Suprapubic skin (tissue), 4 donors: Measurements from ENCODE around the gene ALPI. TPM values are rescaled to one million over a fixed set of nuclear protein-coding genes. Genes with fewer than 3 reads are reported as not detected.
A peak's percentile ranks its signal among the peaks of the same experiment; 100 is the strongest.
"Not testable (repeated sequence)": the region's sequence is repeated elsewhere in the genome, so short reads cannot be mapped to it uniquely, and the experiment has no call there.

Experiments
- DNase-seq, 2 donors: peaks; one replicate each; pipeline ENCODE4 v3.0.0-alpha.2; 2019; ENCODE audit warnings: low spot score in 2 of 2
- H3K27ac ChIP-seq: fragments of 200-600 bp; sonication (generic); one replicate; pipeline ENCODE4 v1.5.1; 2019
- H3K27me3 ChIP-seq: fragments of 200-600 bp; sonication (generic); one replicate; pipeline ENCODE4 v1.5.1; 2019
- H3K36me3 ChIP-seq: fragments of 200-600 bp; sonication (generic); one replicate; pipeline ENCODE4 v1.5.1; 2019
- H3K4me1 ChIP-seq: fragments of 200-600 bp; sonication (generic); one replicate; pipeline ENCODE4 v1.5.1; 2019
- H3K4me3 ChIP-seq: fragments of 200-600 bp; sonication (generic); one replicate; pipeline ENCODE4 v1.5.1; 2019; ENCODE audit warnings: mild to moderate bottlenecking
- H3K9me3 ChIP-seq: fragments of 200-600 bp; sonication (generic); one replicate; pipeline ENCODE4 v1.5.1; 2019
- EP300 ChIP-seq: sonication (generic); formaldehyde crosslinking; IDR thresholded peaks from one replicate; pipeline ENCODE4 v1.6.1; 2017; ENCODE audit warnings: antibody characterized with exemption
- POLR2A ChIP-seq, 2 donors: fragments of 450-650 bp; IDR thresholded peaks; one replicate each; pipeline ENCODE4 v1.6.1; 2017; ENCODE audit warnings: antibody characterized with exemption in 2 of 2, mild to moderate bottlenecking in 2 of 2, moderate library complexity in 2 of 2
- POLR2AphosphoS5 ChIP-seq, 3 donors: sonication (generic); formaldehyde crosslinking; IDR thresholded peaks; one replicate each; pipeline ENCODE4 v1.6.1; 2017; ENCODE audit warnings: antibody characterized with exemption in 3 of 3
- WGBS: methylation state at CpG from one replicate; pipeline ENCODE4 v1.1.5; 2018; 5-methylcytosine and 5-hydroxymethylcytosine counted together
- total RNA-seq, 4 donors: library from RNA; depleted of rRNA; stranded (reverse); fragments of >200 nt; gene quantifications; one replicate each; pipeline ENCODE4 v1.1.0, GENCODE V29; 2016
- TF ChIP-seq, protein P1 (sequence below), 2 donors: fragments of 200-600 bp in 1 of 2; fragments of 450-650 bp in 1 of 2; sonication (generic) in 1 of 2; IDR thresholded peaks; one replicate each; pipeline ENCODE4 v1.5.1; 2016 to 2019; ENCODE audit warnings: antibody characterized with exemption in 2 of 2, mild to moderate bottlenecking in 1 of 2, moderate library complexity in 1 of 2

The ALPI gene
- total RNA-seq, 4 donors from 2014 or later: not detected

DNA sequence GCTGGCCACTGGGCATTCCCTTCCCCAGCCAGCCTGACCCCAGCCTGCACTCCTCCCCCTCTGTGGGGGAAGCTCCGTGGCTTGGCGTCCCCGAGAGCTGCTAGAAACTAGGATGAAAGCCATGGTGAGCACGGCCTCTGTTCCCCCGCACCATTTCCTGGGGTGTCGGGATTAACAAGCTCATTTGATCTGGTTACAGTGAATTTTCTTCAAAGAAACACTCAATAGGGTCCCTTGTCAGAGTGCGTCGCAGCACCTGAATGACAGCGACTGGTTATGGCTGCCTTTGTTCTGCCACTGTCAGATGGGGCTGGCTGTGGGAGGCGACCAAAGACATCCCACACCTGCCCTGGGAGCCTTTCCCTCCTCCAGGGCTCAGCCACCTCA is 7.7 kb upstream of the ALPI start:
- TF ChIP-seq POLR2AphosphoS5 (IDR thresholded peaks at IDR 0.05): no peak
- TF ChIP-seq, protein P1, sequence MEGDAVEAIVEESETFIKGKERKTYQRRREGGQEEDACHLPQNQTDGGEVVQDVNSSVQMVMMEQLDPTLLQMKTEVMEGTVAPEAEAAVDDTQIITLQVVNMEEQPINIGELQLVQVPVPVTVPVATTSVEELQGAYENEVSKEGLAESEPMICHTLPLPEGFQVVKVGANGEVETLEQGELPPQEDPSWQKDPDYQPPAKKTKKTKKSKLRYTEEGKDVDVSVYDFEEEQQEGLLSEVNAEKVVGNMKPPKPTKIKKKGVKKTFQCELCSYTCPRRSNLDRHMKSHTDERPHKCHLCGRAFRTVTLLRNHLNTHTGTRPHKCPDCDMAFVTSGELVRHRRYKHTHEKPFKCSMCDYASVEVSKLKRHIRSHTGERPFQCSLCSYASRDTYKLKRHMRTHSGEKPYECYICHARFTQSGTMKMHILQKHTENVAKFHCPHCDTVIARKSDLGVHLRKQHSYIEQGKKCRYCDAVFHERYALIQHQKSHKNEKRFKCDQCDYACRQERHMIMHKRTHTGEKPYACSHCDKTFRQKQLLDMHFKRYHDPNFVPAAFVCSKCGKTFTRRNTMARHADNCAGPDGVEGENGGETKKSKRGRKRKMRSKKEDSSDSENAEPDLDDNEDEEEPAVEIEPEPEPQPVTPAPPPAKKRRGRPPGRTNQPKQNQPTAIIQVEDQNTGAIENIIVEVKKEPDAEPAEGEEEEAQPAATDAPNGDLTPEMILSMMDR (IDR thresholded peaks at IDR 0.05): no peak
- no peak for TF ChIP-seq POLR2A (IDR thresholded peaks at IDR 0.05)
- TF ChIP-seq EP300: no peak
- Histone ChIP-seq H3K4me3 (no peak overlapping the region), H3K27me3 (peaks cover 10% of the 10 kb centered on the region), H3K4me1 (no peaks in the 10 kb centered on the region), H3K27ac (no peak overlapping the region), H3K36me3 (no peaks in the 10 kb centered on the region), H3K9me3 (no peaks in the 10 kb centered on the region)
- 73% methylated on average over 6 of the region's 10 CpGs for WGBS
- no peak for DNase-seq

DNA sequence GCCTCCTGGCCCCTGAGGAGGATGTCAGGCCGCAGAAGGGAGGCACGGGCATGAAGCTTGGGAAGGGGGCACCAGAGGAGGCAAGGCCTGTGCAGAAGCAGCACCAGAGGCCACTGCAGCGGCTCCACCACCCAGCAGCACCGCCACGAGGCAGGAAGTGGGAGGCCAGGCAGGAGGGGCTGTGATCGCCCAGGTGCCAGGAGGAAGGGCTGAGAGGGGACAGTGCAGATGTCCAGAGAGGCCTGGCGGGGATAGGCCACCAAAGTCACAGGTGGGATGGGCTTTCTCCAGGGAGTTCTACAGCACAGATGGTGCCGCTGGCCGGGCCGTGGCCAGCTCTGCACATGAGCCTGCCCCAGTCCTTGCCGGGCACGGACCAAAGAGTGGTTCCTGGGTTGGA is 6.0 kb upstream of the ALPI start:
- no peaks in the 10 kb centered on the region for H3K4me1 ChIP-seq
- no peak overlapping the region for H3K27ac ChIP-seq
- H3K4me3 ChIP-seq: no peak overlapping the region
- no peaks in the 10 kb centered on the region for H3K9me3 ChIP-seq
- TF ChIP-seq EP300: no peak
- TF ChIP-seq, protein P1 (IDR thresholded peaks at IDR 0.05): no peak
- TF ChIP-seq POLR2AphosphoS5 (IDR thresholded peaks at IDR 0.05): no peak
- TF ChIP-seq POLR2A (IDR thresholded peaks at IDR 0.05): no peak
- no peak for DNase-seq
- H3K27me3 ChIP-seq: peaks cover 3% of the 10 kb centered on the region
- no peaks in the 10 kb centered on the region for H3K36me3 ChIP-seq
- WGBS: 57% methylated on average over 10 of the region's 12 CpGs

DNA sequence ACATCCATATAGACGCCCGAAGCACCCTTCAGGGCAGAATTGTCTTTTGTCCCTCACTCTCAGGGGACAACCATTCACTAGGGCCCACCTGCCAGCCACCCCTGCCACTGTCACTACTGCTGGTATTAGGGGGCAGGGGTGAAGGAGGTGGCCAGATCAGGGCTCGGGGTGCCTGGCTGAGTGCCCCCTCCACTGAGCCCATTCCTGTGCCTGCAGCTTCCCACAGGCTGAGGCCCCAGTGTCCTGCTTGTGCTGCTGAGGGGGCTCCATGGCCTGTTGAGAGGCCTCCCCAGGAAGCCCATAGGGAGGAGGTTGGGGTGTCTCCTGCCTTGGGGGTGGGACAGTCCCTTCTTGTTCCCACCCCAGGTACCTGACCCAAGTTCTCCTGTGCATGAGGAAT is 4.3 kb upstream of the ALPI start:
- peak in 1 of 2 donors; percentile 47 for DNase-seq
- 88% methylated on average over 3 of the region's 3 CpGs for WGBS
- H3K27me3 ChIP-seq, H3K9me3 ChIP-seq, H3K27ac ChIP-seq, H3K4me1 ChIP-seq, H3K4me3 ChIP-seq, H3K36me3 ChIP-seq: not testable (repeated sequence)

DNA sequence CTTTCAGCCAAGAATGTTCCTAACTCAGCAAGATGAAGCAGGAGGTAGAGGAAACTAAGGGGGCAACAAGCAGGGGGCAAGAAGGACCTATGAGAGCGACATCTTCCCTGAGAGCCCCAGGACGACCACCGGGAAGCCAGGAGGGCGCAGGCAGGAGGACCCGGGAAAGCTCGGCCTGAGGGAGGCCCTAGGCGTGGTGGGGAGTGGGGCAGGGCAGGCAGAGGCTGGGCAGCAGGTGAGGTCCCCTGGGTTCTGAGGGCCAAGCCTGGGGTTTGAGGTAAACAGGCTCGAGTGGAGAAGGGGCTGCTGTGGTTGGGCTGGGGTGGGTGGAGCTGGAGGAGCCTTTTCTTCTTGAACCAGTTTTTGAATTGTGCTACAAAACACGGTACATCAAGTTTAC is 1.3 kb upstream of the ALPI start:
- H3K4me1 ChIP-seq: no peaks in the 10 kb centered on the region
- H3K27me3 ChIP-seq: peaks cover 36% of the 10 kb centered on the region
- no peak overlapping the region for H3K27ac ChIP-seq
- 81% methylated on average over 9 of the region's 9 CpGs for WGBS
- peak in 1 of 2 donors; percentile 49 for DNase-seq
- H3K4me3 ChIP-seq: no peak overlapping the region
- TF ChIP-seq, protein P1 (IDR thresholded peaks at IDR 0.05): no peak
- no peaks in the 10 kb centered on the region for H3K36me3 ChIP-seq
- no peaks in the 10 kb centered on the region for H3K9me3 ChIP-seq

DNA sequence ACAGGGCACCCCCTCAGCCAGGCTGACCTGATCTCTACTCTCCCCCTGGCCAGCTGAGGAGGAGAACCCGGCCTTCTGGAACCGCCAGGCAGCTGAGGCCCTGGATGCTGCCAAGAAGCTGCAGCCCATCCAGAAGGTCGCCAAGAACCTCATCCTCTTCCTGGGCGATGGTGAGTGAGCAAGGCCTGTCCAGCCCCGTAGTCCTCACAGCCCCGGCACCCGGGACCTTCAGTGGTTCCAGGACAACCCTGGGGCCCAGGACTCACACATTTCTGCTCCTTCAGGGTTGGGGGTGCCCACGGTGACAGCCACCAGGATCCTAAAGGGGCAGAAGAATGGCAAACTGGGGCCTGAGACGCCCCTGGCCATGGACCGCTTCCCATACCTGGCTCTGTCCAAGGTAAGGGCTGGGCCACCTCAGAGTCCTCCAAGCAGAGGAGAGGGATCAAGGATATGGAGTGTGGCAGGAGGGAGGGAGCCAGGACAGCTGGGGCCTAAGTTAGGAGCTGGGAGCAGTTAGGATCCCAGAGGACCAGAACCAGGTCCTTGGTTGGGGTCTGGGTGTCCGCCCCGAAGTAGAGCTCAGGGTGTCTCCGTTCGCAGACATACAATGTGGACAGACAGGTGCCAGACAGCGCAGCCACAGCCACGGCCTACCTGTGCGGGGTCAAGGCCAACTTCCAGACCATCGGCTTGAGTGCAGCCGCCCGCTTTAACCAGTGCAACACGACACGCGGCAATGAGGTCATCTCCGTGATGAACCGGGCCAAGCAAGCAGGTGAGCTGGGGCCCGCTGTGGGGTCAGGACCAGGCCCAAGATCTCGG is 555 bp downstream of the ALPI start:
- no peak for TF ChIP-seq EP300
- TF ChIP-seq, protein P1 (IDR thresholded peaks at IDR 0.05): no peak
- no peak for TF ChIP-seq POLR2A (IDR thresholded peaks at IDR 0.05)
- TF ChIP-seq POLR2AphosphoS5 (IDR thresholded peaks at IDR 0.05): no peak
- no peak overlapping the region for H3K4me3 ChIP-seq
- WGBS: 88% methylated on average over 20 of the region's 27 CpGs
- H3K27ac ChIP-seq: no peak overlapping the region
- H3K27me3 ChIP-seq: peaks cover 42% of the 10 kb centered on the region
- H3K36me3 ChIP-seq: no peaks in the 10 kb centered on the region
- H3K9me3 ChIP-seq: no peaks in the 10 kb centered on the region
- no peaks in the 10 kb centered on the region for H3K4me1 ChIP-seq
- DNase-seq: peak; percentile 45 to 78
